ENCODE measurements around the gene HDHD2. TPM values are rescaled to one million over a fixed set of nuclear protein-coding genes. Genes with fewer than 3 reads are reported as not detected.
"Not testable (repeated sequence)": the region's sequence is repeated elsewhere in the genome, so short reads cannot be mapped to it uniquely, and the experiment has no call there.

HDHD2 gene
- polyA plus RNA-seq (ENCODE audit: insufficient read length in 12 of 12): 10 to 100 TPM in 11 of 12 donors, not detected in 1; 16.7 to 31.1 (median 26.7) TPM
- long read RNA-seq, donor 1, transcript HDHD2-206 (1 exons, 3,229 nt): minor isoform, 6 of 16 reads
- long read RNA-seq, donor 1, transcript HDHD2-201 (7 exons, 2,212 nt): major isoform, 8 of 16 reads
- long read RNA-seq, donor 1, partial matches to known transcripts: 0 of 16 reads
- long read RNA-seq, donor 1, other reads (novel, unspliced or antisense): 0 of 16 reads
- long read RNA-seq, donor 2, transcript HDHD2-201 (7 exons, 2,212 nt): major isoform, 7 of 12 reads
- long read RNA-seq, donor 2, partial matches to known transcripts: 0 of 12 reads
- long read RNA-seq, donor 2, other reads (novel, unspliced or antisense): 0 of 12 reads
- long read RNA-seq, donor 3, partial matches to known transcripts: 0 of 4 reads
- long read RNA-seq, donor 3, other reads (novel, unspliced or antisense): 0 of 4 reads
- long read RNA-seq, donor 4, partial matches to known transcripts: 0 of 6 reads
- long read RNA-seq, donor 4, other reads (novel, unspliced or antisense): 0 of 6 reads
- long read RNA-seq, donor 5, transcript HDHD2-201 (7 exons, 2,212 nt): major isoform, 14 of 20 reads
- long read RNA-seq, donor 5, partial matches to known transcripts: 0 of 20 reads
- long read RNA-seq, donor 5, other reads (novel, unspliced or antisense): 0 of 20 reads
- long read RNA-seq, donor 6, partial matches to known transcripts: 0 of 7 reads
- long read RNA-seq, donor 6, other reads (novel, unspliced or antisense): 0 of 7 reads
- long read RNA-seq, donor 7, partial matches to known transcripts: 0 of 3 reads
- long read RNA-seq, donor 7, other reads (novel, unspliced or antisense): 0 of 3 reads
- long read RNA-seq, donor 8, partial matches to known transcripts: 0 of 6 reads
- long read RNA-seq, donor 8, other reads (novel, unspliced or antisense): 0 of 6 reads
- long read RNA-seq, donor 9, transcript HDHD2-201 (7 exons, 2,212 nt): major isoform, 5 of 9 reads
- long read RNA-seq, donor 9, partial matches to known transcripts: 0 of 9 reads
- long read RNA-seq, donor 9, other reads (novel, unspliced or antisense): 0 of 9 reads
- long read RNA-seq, donor 10, transcript HDHD2-201 (7 exons, 2,212 nt): major isoform, 5 of 5 reads
- long read RNA-seq, donor 10, partial matches to known transcripts: 0 of 5 reads
- long read RNA-seq, donor 10, other reads (novel, unspliced or antisense): 0 of 5 reads
- long read RNA-seq, donor 11, partial matches to known transcripts: 0 of 9 reads
- long read RNA-seq, donor 11, other reads (novel, unspliced or antisense): 0 of 9 reads

GRCh38 chr18:47150029-47150823 is at the start of gene HDHD2:
HDHD2 (minus strand) TSS chr18:47150500; CDS start chr18:47136439, 14,061 bp downstream.
- DNase-seq: peak; percentile 92

- not testable (repeated sequence) for DNase-seq
Observed at GRCh38 chr18:47195961-47196360, 45.7 kb upstream of the HDHD2 start.

- no peak for DNase-seq
Observed at GRCh38 chr18:47191961-47192360, 41.7 kb upstream of the HDHD2 start.

- DNase-seq: no peak
Observed at GRCh38 chr18:47187721-47188120, 37.4 kb upstream of the HDHD2 start.

GRCh38 chr18:47184419-47185050 is 34.2 kb upstream of the HDHD2 start:
- DNase-seq: peak; percentile 2

- not testable (repeated sequence) for DNase-seq
Observed at GRCh38 chr18:47182156-47182555, 31.9 kb upstream of the HDHD2 start.

GRCh38 chr18:47180765-47181164 is 30.5 kb upstream of the HDHD2 start:
- DNase-seq: no peak

GRCh38 chr18:47179520-47179919 is 29.2 kb upstream of the HDHD2 start:
- DNase-seq: peak; percentile 61

- DNase-seq: peak; percentile 90
Observed at GRCh38 chr18:47175898-47176575, 25.7 kb upstream of the HDHD2 start, which contains the start of gene IER3IP1. IER3IP1 (minus strand) TSS chr18:47176364; CDS start chr18:47176277, 87 bp downstream.

GRCh38 chr18:47175283-47175897 is 25.1 kb upstream of the HDHD2 start:
- DNase-seq: no peak

- DNase-seq: no peak
Observed at GRCh38 chr18:47174545-47175116, 24.3 kb upstream of the HDHD2 start.

GRCh38 chr18:47172476-47172875 is 22.2 kb upstream of the HDHD2 start:
- DNase-seq: no peak

GRCh38 chr18:47168913-47169312 is 18.6 kb upstream of the HDHD2 start:
- DNase-seq: no peak

- DNase-seq: no peak
Observed at GRCh38 chr18:47168509-47168908, 18.2 kb upstream of the HDHD2 start.

- no peak for DNase-seq
Observed at GRCh38 chr18:47166294-47166693, 16.0 kb upstream of the HDHD2 start.

- DNase-seq: no peak
Observed at GRCh38 chr18:47163241-47163640, 12.9 kb upstream of the HDHD2 start.

GRCh38 chr18:47160256-47160655 is 10.0 kb upstream of the HDHD2 start:
- no peak for DNase-seq

GRCh38 chr18:47158404-47158803 is 8.1 kb upstream of the HDHD2 start:
- DNase-seq: not testable (repeated sequence)

- no peak for DNase-seq
Observed at GRCh38 chr18:47151439-47151838, 1.1 kb upstream of the HDHD2 start.
